ENCODE measurements around the gene DZIP1L.

The DZIP1L gene

GRCh38 chr3:138072796-138073195, 42.6 kb downstream of the DZIP1L start:
- DNase-seq (ENCODE audit: low spot score): no peak
- ChIA-PET POLR2A (ENCODE audit: low non-redundant PET) (no interaction called here), CTCF (no interaction called here)
- TF ChIP-seq CTCF (conservative IDR thresholded peaks at IDR 0.05; ENCODE audit: low read depth): no peak
- H3K27ac ChIP-seq: peak overlapping the region; percentile 18

- no peak for DNase-seq (ENCODE audit: low spot score)
- CTCF ChIA-PET: interaction anchor here (0.6 to 5.8 kb wide), 4 partner anchors 7 to 78 kb away, joined by 3 to 42 read pairs (median 5); no protein-coding TSS in a partner anchor
- no peak for TF ChIP-seq CTCF (conservative IDR thresholded peaks at IDR 0.05; ENCODE audit: low read depth)
- POLR2A ChIA-PET (ENCODE audit: low non-redundant PET): no interaction called here
- H3K27ac ChIP-seq: no peak overlapping the region
Observed at GRCh38 chr3:138070006-138070405, 45.4 kb downstream of the DZIP1L start.

- no peak overlapping the region for H3K27ac ChIP-seq
- ChIA-PET CTCF (interaction anchor here (0.6 to 5.8 kb wide), 8 partner anchors 9 to 532 kb away, joined by 3 to 42 read pairs (median 4); no protein-coding TSS in a partner anchor), POLR2A (ENCODE audit: low non-redundant PET) (no interaction called here)
- peak; percentile 97 for TF ChIP-seq CTCF (conservative IDR thresholded peaks at IDR 0.05; ENCODE audit: low read depth)
- peak; percentile 86 for DNase-seq (ENCODE audit: low spot score)
Observed at GRCh38 chr3:138068579-138069174, 46.7 kb downstream of the DZIP1L start.

GRCh38 chr3:138068046-138068445, 47.4 kb downstream of the DZIP1L start:
- no peak overlapping the region for H3K27ac ChIP-seq
- ChIA-PET CTCF (interaction anchor here (0.6 to 5.8 kb wide), 6 partner anchors 15 to 533 kb away, joined by 3 to 42 read pairs (median 3); no protein-coding TSS in a partner anchor), POLR2A (ENCODE audit: low non-redundant PET) (no interaction called here)
- TF ChIP-seq CTCF (conservative IDR thresholded peaks at IDR 0.05; ENCODE audit: low read depth): no peak
- DNase-seq (ENCODE audit: low spot score): no peak

GRCh38 chr3:138066972-138067371, 48.4 kb downstream of the DZIP1L start:
- ChIA-PET POLR2A (ENCODE audit: low non-redundant PET) (interaction anchor here (0.6 kb wide), 1 partner anchor 88 kb away, joined by 5 read pairs; no protein-coding TSS in a partner anchor), CTCF (interaction anchor here (1.2 to 5.8 kb wide), 3 partner anchors 48 to 262 kb away, joined by 4 to 42 read pairs (median 6); partner anchors contain the start of gene DZIP1L)

GRCh38 chr3:138066383-138066782, 49.0 kb downstream of the DZIP1L start:
- POLR2A ChIA-PET (ENCODE audit: low non-redundant PET): no interaction called here
- CTCF ChIA-PET: interaction anchor here (1.2 to 5.8 kb wide), 3 partner anchors 49 to 263 kb away, joined by 4 to 42 read pairs (median 6); partner anchors contain the start of gene DZIP1L
- no peak for TF ChIP-seq CTCF (conservative IDR thresholded peaks at IDR 0.05; ENCODE audit: low read depth)
- DNase-seq (ENCODE audit: low spot score): no peak
- no peak overlapping the region for H3K27ac ChIP-seq

More at GRCh38 chr3:138066972-138067371, 48.4 kb downstream of the DZIP1L start:
- no peak for TF ChIP-seq CTCF (conservative IDR thresholded peaks at IDR 0.05; ENCODE audit: low read depth)
- no peak for DNase-seq (ENCODE audit: low spot score)
- H3K27ac ChIP-seq: no peak overlapping the region

All from RWPE1 (cell line).